ENCODE data around the gene DHX32. TPM values are rescaled to one million over a fixed set of nuclear protein-coding genes. Genes with fewer than 3 reads are reported as not detected.
"Not testable (repeated sequence)": the region's sequence is repeated elsewhere in the genome, so short reads cannot be mapped to it uniquely, and the experiment has no call there.

DHX32 gene
- polyA plus RNA-seq, 4 donors: 15.8 to 26.8 (median 22.5) TPM

GRCh38 chr10:125896088-125896934 lies 15.2 kb upstream of the DHX32 start, which contains the start of gene FANK1:
TSS of gene FANK1 (plus strand) at chr10:125896564. CDS start at chr10:125896643, 79 bp downstream.
- peak; percentile 68 to 82 (median 77) for DNase-seq (ENCODE audit: low read depth in 4 of 4, low spot score in 3 of 4)

GRCh38 chr10:125895130-125896087 lies 14.3 kb upstream of the DHX32 start:
- peak in 3 of 4 donors; percentile 35 to 37 (median 37) for DNase-seq (ENCODE audit: low read depth in 4 of 4, low spot score in 3 of 4)

- DNase-seq (ENCODE audit: low read depth in 4 of 4, low spot score in 3 of 4): not testable (repeated sequence)
Measured at GRCh38 chr10:125894176-125894575, 13.1 kb upstream of the DHX32 start.

GRCh38 chr10:125892402-125892801 lies 11.3 kb upstream of the DHX32 start:
- DNase-seq (ENCODE audit: low read depth in 4 of 4, low spot score in 3 of 4): not testable (repeated sequence)

- not testable (repeated sequence) for DNase-seq (ENCODE audit: low read depth in 4 of 4, low spot score in 3 of 4)
Measured at GRCh38 chr10:125889441-125889840, 8.3 kb upstream of the DHX32 start.

GRCh38 chr10:125886914-125887512 lies 5.9 kb upstream of the DHX32 start:
- no peak for DNase-seq (ENCODE audit: low read depth in 4 of 4, low spot score in 3 of 4)

- DNase-seq (ENCODE audit: low read depth in 4 of 4, low spot score in 3 of 4): no peak
Measured at GRCh38 chr10:125883211-125883610, 2.1 kb upstream of the DHX32 start.

- DNase-seq (ENCODE audit: low read depth in 4 of 4, low spot score in 3 of 4): no peak
Measured at GRCh38 chr10:125882596-125882995, 1.5 kb upstream of the DHX32 start.

- no peak for DNase-seq (ENCODE audit: low read depth in 4 of 4, low spot score in 3 of 4)
Measured at GRCh38 chr10:125880719-125881118, 373 bp downstream of the DHX32 start.

- DNase-seq (ENCODE audit: low read depth in 4 of 4, low spot score in 3 of 4): no peak
Measured at GRCh38 chr10:125878957-125879835, 1.9 kb downstream of the DHX32 start.

GRCh38 chr10:125871338-125871737 lies 9.8 kb downstream of the DHX32 start:
- DNase-seq (ENCODE audit: low read depth in 4 of 4, low spot score in 3 of 4): no peak

- DNase-seq (ENCODE audit: low read depth in 4 of 4, low spot score in 3 of 4): no peak
Measured at GRCh38 chr10:125868372-125868975, 12.6 kb downstream of the DHX32 start.

GRCh38 chr10:125866421-125867029 lies 14.6 kb downstream of the DHX32 start:
- no peak for DNase-seq (ENCODE audit: low read depth in 4 of 4, low spot score in 3 of 4)

- no peak for DNase-seq (ENCODE audit: low read depth in 4 of 4, low spot score in 3 of 4)
Measured at GRCh38 chr10:125865120-125865519, 16.0 kb downstream of the DHX32 start.

GRCh38 chr10:125859128-125859817 lies 21.8 kb downstream of the DHX32 start:
- DNase-seq (ENCODE audit: low read depth in 4 of 4, low spot score in 3 of 4): no peak

GRCh38 chr10:125857185-125857760 lies 23.8 kb downstream of the DHX32 start:
- DNase-seq (ENCODE audit: low read depth in 4 of 4, low spot score in 3 of 4): no peak

GRCh38 chr10:125852487-125852886 lies 28.6 kb downstream of the DHX32 start:
- no peak for DNase-seq (ENCODE audit: low read depth in 4 of 4, low spot score in 3 of 4)

Data from left renal pelvis (tissue), 4 donors.